GM23338 (cell line): Measurements from ENCODE around the gene LEP. TPM values are rescaled to one million over a fixed set of nuclear protein-coding genes. Genes with fewer than 3 reads are reported as not detected.

Experiments used
- ATAC-seq: fragments of 200-7000 bp; cut with Tn5 transposase; 3 replicates; pipeline ENCODE4 v1.9.1; 2020
- DNase-seq: peaks from one replicate; pipeline ENCODE4 v3.0.0-alpha.2; 2015; ENCODE audit warnings: low spot score
- H2AFZ ChIP-seq: fragments of 200-600 bp; sonication (generic); 2 replicates; pipeline ENCODE4 v1.8.0; 2016; ENCODE audit warnings: antibody characterized with exemption, mild to moderate bottlenecking, moderate library complexity
- H3F3A ChIP-seq: fragments of 200-600 bp; sonication (generic); replicated peaks from 2 replicates; pipeline ENCODE4 v1.8.0; 2017; ENCODE audit warnings: antibody characterized with exemption, mixed run types, low read depth
- H3K27ac ChIP-seq: fragments of 200-600 bp; sonication (generic); 2 replicates; pipeline ENCODE4 v1.6.1; 2016; ENCODE audit warnings: low read depth
- H3K27me3 ChIP-seq: fragments of 200-600 bp; sonication (generic); 2 replicates; pipeline ENCODE4 v1.8.0; 2016; ENCODE audit warnings: mild to moderate bottlenecking, mixed run types, moderate library complexity; ENCODE audit not compliant: insufficient read depth
- H3K36me3 ChIP-seq: fragments of 200-600 bp; sonication (generic); 2 replicates; pipeline ENCODE4 v1.8.0; 2016; ENCODE audit warnings: mild to moderate bottlenecking; ENCODE audit not compliant: insufficient read depth
- H3K4me1 ChIP-seq: fragments of 200-600 bp; sonication (generic); 2 replicates; pipeline ENCODE4 v1.8.0; 2016; ENCODE audit warnings: mild to moderate bottlenecking, moderate library complexity; ENCODE audit not compliant: insufficient read depth
- H3K4me2 ChIP-seq: fragments of 200-600 bp; sonication (generic); 2 replicates; pipeline ENCODE4 v1.7.1; 2017; ENCODE audit warnings: mixed run types
- H3K4me3 ChIP-seq: fragments of 200-600 bp; sonication (generic); 2 replicates; pipeline ENCODE4 v1.6.1; 2016; ENCODE audit warnings: mixed run types
- H3K79me2 ChIP-seq: fragments of 200-600 bp; sonication (generic); replicated peaks from 2 replicates; pipeline ENCODE4 v1.8.0; 2017; ENCODE audit warnings: mild to moderate bottlenecking; ENCODE audit not compliant: insufficient read depth
- H3K9me2 ChIP-seq: fragments of 200-600 bp; sonication (generic); 2 replicates; pipeline ENCODE4 v1.8.0; 2017; ENCODE audit not compliant: insufficient read depth
- H4K20me1 ChIP-seq: fragments of 200-600 bp; sonication (generic); replicated peaks from 2 replicates; pipeline ENCODE4 v1.8.0; 2017; ENCODE audit warnings: mild to moderate bottlenecking; ENCODE audit not compliant: insufficient read depth
- H3K27ac Mint-ChIP-seq: 2 replicates; pipeline ENCODE4 v1.8.0; 2020; ENCODE audit warnings: inconsistent platforms, mild to moderate bottlenecking, moderate library complexity, mixed read lengths
- H3K27me3 Mint-ChIP-seq: 3 replicates; pipeline ENCODE4 v1.8.0; 2022; ENCODE audit warnings: low read depth, mild to moderate bottlenecking, moderate library complexity, mixed read lengths, inconsistent platforms; ENCODE audit not compliant: insufficient read depth, poor library complexity
- H3K36me3 Mint-ChIP-seq: 3 replicates; pipeline ENCODE4 v1.8.0; 2021; ENCODE audit warnings: low read depth, mild to moderate bottlenecking, inconsistent platforms, moderate library complexity, mixed read lengths
- H3K4me1 Mint-ChIP-seq: 3 replicates; pipeline ENCODE4 v1.8.0; 2020; ENCODE audit warnings: mild to moderate bottlenecking, inconsistent platforms, mixed read lengths
- H3K4me3 Mint-ChIP-seq: 3 replicates; pipeline ENCODE4 v1.8.0; 2021; ENCODE audit warnings: moderate library complexity, mild to moderate bottlenecking, inconsistent platforms, mixed read lengths
- H3K9me3 Mint-ChIP-seq: 3 replicates; pipeline ENCODE4 v1.8.0; 2020; ENCODE audit warnings: moderate library complexity, mild to moderate bottlenecking, inconsistent platforms, mixed read lengths
- CREB1 ChIP-seq: fragments of 250-450 bp; sonication (Bioruptor Pico); IDR thresholded peaks from 2 replicates; pipeline ENCODE4 v1.5.0; 2020; ENCODE audit warnings: low read depth, mild to moderate bottlenecking, moderate library complexity
- EZH2 ChIP-seq: fragments of 200-600 bp; sonication (generic); IDR thresholded peaks from one replicate; pipeline ENCODE4 v1.8.0; 2017; ENCODE audit warnings: antibody characterized with exemption, mild to moderate bottlenecking, low read depth; ENCODE audit not compliant: unreplicated experiment
- JUNB ChIP-seq: IDR thresholded peaks from one replicate; pipeline ENCODE4 v1.6.1; 2016; ENCODE audit warnings: antibody characterized with exemption; ENCODE audit not compliant: unreplicated experiment
- POLR2AphosphoS5 ChIP-seq: IDR thresholded peaks from 2 replicates; pipeline ENCODE4 v1.6.1; 2016; ENCODE audit warnings: antibody characterized with exemption, low read depth
- REST ChIP-seq: IDR thresholded peaks from one replicate; pipeline ENCODE4 v1.6.1; 2018; ENCODE audit warnings: antibody characterized with exemption; ENCODE audit not compliant: unreplicated experiment
- ZNF331 ChIP-seq: fragments of 250-450 bp; sonication (Bioruptor Pico); IDR thresholded peaks from 2 replicates; pipeline ENCODE4 v1.5.0; 2020; ENCODE audit warnings: low read depth, mild to moderate bottlenecking, moderate library complexity
- polyA plus RNA-seq: library from polyadenylated mRNA; unstranded; fragments of >200 nt; fragmentation: Nextera tagmentation; extraction: Ambion mirVana; gene quantifications from 2 replicates; pipeline ENCODE4 v1.2.1, GENCODE V29; 2016
- total RNA-seq: library from RNA; depleted of rRNA; stranded (reverse); fragments of >200 nt; shearing (Covaris generic); gene quantifications from 2 replicates; pipeline ENCODE4 v1.2.3, GENCODE V29; 2014
- TF ChIP-seq, protein P1 (sequence below), 2 experiments: fragments of 200-600 bp in 1 of 2; sonication (generic) in 1 of 2; conservative IDR thresholded peaks; 2 replicates each; pipeline versions ENCODE4 v1.5.1 to v1.6.1; 2016 to 2017; ENCODE audit warnings: antibody characterized with exemption in 2 of 2, low read depth in 2 of 2, mild to moderate bottlenecking in 2 of 2, moderate library complexity in 1 of 2

LEP gene
- total and polyA plus RNA-seq, 2 experiments from 2014 or later = not detected

DNA sequence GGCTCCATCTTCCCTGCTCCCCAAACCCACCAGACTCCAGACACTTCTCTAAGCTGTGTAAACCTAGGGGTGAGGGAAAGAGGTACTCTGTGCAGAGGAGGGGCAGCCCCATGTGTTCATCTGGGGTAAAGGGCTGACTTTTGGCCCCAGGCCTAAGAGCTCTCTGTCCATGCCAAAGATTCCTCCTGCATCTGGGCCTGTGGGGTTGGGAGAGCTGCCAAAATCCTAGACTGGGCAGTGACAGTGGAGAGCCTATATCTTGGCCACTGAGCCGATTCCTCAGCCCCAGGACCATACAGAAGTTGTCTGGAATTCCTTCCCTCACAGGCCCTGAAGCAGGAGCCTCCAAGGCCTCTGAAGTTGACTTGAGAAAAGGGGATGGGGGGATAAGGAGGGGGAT, 25.3 kb upstream of the LEP start (continued):
- TF ChIP-seq JUNB (no peak), POLR2AphosphoS5 (no peak), REST (no peak), EZH2 (no peak), ZNF331 (CRISPR knock-in tag) (no peak), CREB1 (CRISPR knock-in tag) (no peak)
- TF ChIP-seq, protein P1, sequence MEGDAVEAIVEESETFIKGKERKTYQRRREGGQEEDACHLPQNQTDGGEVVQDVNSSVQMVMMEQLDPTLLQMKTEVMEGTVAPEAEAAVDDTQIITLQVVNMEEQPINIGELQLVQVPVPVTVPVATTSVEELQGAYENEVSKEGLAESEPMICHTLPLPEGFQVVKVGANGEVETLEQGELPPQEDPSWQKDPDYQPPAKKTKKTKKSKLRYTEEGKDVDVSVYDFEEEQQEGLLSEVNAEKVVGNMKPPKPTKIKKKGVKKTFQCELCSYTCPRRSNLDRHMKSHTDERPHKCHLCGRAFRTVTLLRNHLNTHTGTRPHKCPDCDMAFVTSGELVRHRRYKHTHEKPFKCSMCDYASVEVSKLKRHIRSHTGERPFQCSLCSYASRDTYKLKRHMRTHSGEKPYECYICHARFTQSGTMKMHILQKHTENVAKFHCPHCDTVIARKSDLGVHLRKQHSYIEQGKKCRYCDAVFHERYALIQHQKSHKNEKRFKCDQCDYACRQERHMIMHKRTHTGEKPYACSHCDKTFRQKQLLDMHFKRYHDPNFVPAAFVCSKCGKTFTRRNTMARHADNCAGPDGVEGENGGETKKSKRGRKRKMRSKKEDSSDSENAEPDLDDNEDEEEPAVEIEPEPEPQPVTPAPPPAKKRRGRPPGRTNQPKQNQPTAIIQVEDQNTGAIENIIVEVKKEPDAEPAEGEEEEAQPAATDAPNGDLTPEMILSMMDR (conservative IDR thresholded peaks at IDR 0.05; ENCODE audit: low read depth in 2 of 2) = no peak

GRCh38 chr7:128217030-128217805, 23.9 kb upstream of the LEP start:
- Histone ChIP-seq H3K79me2 (no peaks in the 10 kb centered on the region), H3K4me2 (no peak overlapping the region), H3K4me3 (no peak overlapping the region), H3K36me3 (no peaks in the 10 kb centered on the region), H3K9me2 (peaks cover 4% of the 10 kb centered on the region; the same call in 1 of the 2 replicates), H2AFZ (no peak overlapping the region), H3K27me3 (no peaks in the 10 kb centered on the region), H3F3A (no peaks in the 10 kb centered on the region), H3K27ac (no peak overlapping the region), H3K4me1 (no peaks in the 10 kb centered on the region; the same call in 1 of the 2 replicates), H4K20me1 (no peaks in the 10 kb centered on the region)
- H3K27me3 Mint-ChIP-seq = peaks cover 5% of the 10 kb centered on the region
- TF ChIP-seq CREB1 (CRISPR knock-in tag) = no peak
- TF ChIP-seq, protein P1 (conservative IDR thresholded peaks at IDR 0.05; ENCODE audit: low read depth in 2 of 2) = 0 out of 4 replicates have a peak, but pooled peaks of 1 of the 2 experiments have one; percentile 6
- H3K36me3 Mint-ChIP-seq = no peaks in the 10 kb centered on the region; the same call in 2 of the 3 replicates
- peaks cover 23% of the 10 kb centered on the region for H3K4me1 Mint-ChIP-seq
- no peak overlapping the region for H3K27ac Mint-ChIP-seq
- H3K9me3 Mint-ChIP-seq = no peaks in the 10 kb centered on the region
- peak; percentile 61 for DNase-seq
- H3K4me3 Mint-ChIP-seq = no peak overlapping the region
- peak; percentile 56 for ATAC-seq
